Measurements from ENCODE around the gene TENT4B.

The TENT4B gene

GRCh38 chr16:50195756-50196155, 42.6 kb downstream of the TENT4B start:
- no peak for DNase-seq (ENCODE audit: low read depth)

GRCh38 chr16:50197582-50197981, 44.5 kb downstream of the TENT4B start:
- DNase-seq (ENCODE audit: low read depth) = no peak

GRCh38 chr16:50198802-50199403, 45.8 kb downstream of the TENT4B start:
- DNase-seq (ENCODE audit: low read depth) = no peak

- DNase-seq (ENCODE audit: low read depth) = no peak
These were observed 48.7 kb downstream of the TENT4B start for GRCh38 chr16:50201787-50202186.

- DNase-seq (ENCODE audit: low read depth) = no peak
These were observed 50.0 kb downstream of the TENT4B start for GRCh38 chr16:50202926-50203624.

- no peak for DNase-seq (ENCODE audit: low read depth)
These were observed 50.6 kb downstream of the TENT4B start for GRCh38 chr16:50203681-50204080.

GRCh38 chr16:50204453-50205108, 51.5 kb downstream of the TENT4B start:
- no peak for DNase-seq (ENCODE audit: low read depth)

GRCh38 chr16:50207652-50208051, 54.5 kb downstream of the TENT4B start:
- no peak for DNase-seq (ENCODE audit: low read depth)

- DNase-seq (ENCODE audit: low read depth) = no peak
These were observed 55.4 kb downstream of the TENT4B start for GRCh38 chr16:50208460-50208931.

- no peak for DNase-seq (ENCODE audit: low read depth)
These were observed 56.6 kb downstream of the TENT4B start for GRCh38 chr16:50209546-50210265.

GRCh38 chr16:50210266-50211038, 57.3 kb downstream of the TENT4B start:
- peak; percentile 45 for DNase-seq (ENCODE audit: low read depth)

- DNase-seq (ENCODE audit: low read depth) = peak; percentile 22
These were observed 60.9 kb downstream of the TENT4B start for GRCh38 chr16:50213939-50214519.

- DNase-seq (ENCODE audit: low read depth) = no peak
These were observed 62.6 kb downstream of the TENT4B start for GRCh38 chr16:50215680-50216079.

- no peak for DNase-seq (ENCODE audit: low read depth)
These were observed 63.1 kb downstream of the TENT4B start for GRCh38 chr16:50216231-50216630.

- no peak for DNase-seq (ENCODE audit: low read depth)
These were observed 66.4 kb downstream of the TENT4B start for GRCh38 chr16:50219402-50219975.

GRCh38 chr16:50224286-50224685, 71.2 kb downstream of the TENT4B start:
- no peak for DNase-seq (ENCODE audit: low read depth)

- DNase-seq (ENCODE audit: low read depth) = no peak
These were observed 74.0 kb downstream of the TENT4B start for GRCh38 chr16:50227120-50227519.

- DNase-seq (ENCODE audit: low read depth) = no peak
These were observed 74.6 kb downstream of the TENT4B start for GRCh38 chr16:50227665-50228064.

GRCh38 chr16:50228364-50228868, 75.3 kb downstream of the TENT4B start:
- no peak for DNase-seq (ENCODE audit: low read depth)

- DNase-seq (ENCODE audit: low read depth) = no peak
These were observed 76.1 kb downstream of the TENT4B start for GRCh38 chr16:50229149-50229726.

Measured in CMK (cell line).